HFF-Myc (cell line): ENCODE results near the gene ZCCHC24.

Experiments used
- DNase-seq: peaks from one replicate; pipeline ENCODE4 v3.0.0-alpha.2; 2011; ENCODE audit warnings: low read depth; ENCODE audit errors: extremely low read depth
- H3K4me3 ChIP-seq: replicated peaks from 2 replicates; pipeline ENCODE4 v1.5.1; 2011; ENCODE audit warnings: low read depth, mild to moderate bottlenecking, control low read depth, low read length
- CTCF ChIP-seq: IDR thresholded peaks from 2 replicates; pipeline ENCODE4 v1.5.1; 2012; ENCODE audit warnings: mild to moderate bottlenecking, low read depth, low read length, control low read depth; ENCODE audit errors: missing control alignments

ZCCHC24 gene

GRCh38 chr10:79399223-79399831 is 46.1 kb downstream of the ZCCHC24 start:
- H3K4me3 ChIP-seq: peak overlapping the region; percentile 25
- peak; percentile 92 for DNase-seq
- TF ChIP-seq CTCF: no peak

DNA sequence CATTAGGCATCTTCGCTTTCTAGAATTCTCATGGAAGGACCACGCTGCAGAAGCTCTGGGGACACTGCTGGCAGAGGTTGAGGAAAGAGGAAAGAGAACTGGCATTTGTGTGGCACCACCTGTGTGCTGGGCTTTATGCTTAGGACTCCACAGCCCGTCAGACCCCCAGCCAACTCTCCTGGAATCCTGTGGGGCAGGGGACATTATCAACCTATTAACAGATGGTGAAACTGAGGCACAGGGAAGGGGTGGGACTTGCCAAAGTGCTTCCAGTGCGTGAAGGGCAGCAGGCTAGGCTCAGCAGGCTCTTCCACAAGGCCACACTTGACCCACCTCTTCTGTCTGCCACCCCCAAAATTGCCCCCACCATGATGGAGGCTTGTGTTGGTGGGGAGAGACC is 46.8 kb downstream of the ZCCHC24 start:
- H3K4me3 ChIP-seq: peak overlapping the region; percentile 20; the same call in 1 of the 2 replicates
- DNase-seq: no peak
- no peak for TF ChIP-seq CTCF

DNA sequence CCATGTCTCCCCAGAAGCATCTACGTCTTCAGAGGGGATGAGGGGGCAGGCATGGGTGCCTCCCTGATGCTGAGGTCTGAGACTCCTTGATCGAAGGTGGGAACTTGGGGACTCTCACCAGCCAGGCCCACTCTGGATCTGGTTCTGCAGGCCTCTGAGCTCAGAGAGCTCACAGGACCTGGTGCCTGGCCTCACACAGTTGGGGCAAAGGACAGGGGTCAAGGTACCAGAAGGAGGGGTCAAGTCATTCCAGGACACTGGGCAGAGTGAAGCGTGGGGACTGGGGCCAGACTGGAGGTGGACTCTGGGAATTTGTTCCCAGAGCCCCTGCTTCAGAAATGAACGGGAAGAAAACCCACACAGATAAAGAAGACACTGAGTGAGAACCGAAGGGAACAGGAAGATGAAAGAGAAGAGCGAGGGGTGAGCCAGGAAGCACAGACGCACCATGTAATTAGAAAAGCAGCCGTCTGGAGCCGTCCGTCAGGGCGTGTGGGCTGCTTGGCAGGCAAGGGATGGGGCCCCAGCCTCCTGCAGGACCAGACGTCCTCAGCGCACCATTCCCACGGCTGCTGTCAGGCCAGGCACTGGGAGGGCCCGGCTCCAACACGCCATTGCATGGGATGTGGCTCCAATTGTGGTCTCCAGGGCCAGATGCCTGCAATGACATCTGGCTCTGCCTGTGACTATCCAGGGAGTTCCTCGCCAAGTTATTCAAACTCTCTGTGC is 47.7 kb downstream of the ZCCHC24 start:
- H3K4me3 ChIP-seq: no peak overlapping the region
- no peak for DNase-seq
- TF ChIP-seq CTCF: no peak

GRCh38 chr10:79397051-79397450 is 48.4 kb downstream of the ZCCHC24 start:
- TF ChIP-seq CTCF: no peak
- no peak for DNase-seq
- no peak overlapping the region for H3K4me3 ChIP-seq

DNA sequence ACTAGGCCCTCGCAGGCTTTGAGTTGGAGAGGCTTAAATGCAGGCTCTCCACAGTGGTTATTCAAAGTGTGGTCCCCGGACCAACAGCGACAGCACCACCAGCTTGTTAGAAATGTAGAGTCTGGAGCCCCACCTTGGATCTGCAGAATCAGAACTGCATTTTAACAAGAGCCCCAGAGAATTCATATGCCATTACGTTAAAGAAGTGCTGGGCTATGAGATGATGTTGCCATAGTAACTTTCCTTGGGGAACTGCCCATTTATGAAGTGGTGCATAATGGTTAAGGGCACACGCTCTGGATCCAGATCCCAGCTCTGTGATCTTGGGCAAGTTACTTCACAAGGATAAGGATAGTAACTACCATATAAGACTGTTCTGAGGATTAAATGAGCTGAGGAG is 48.9 kb downstream of the ZCCHC24 start:
- no peak for DNase-seq
- no peak overlapping the region for H3K4me3 ChIP-seq
- TF ChIP-seq CTCF: no peak

GRCh38 chr10:79394664-79395063 is 50.8 kb downstream of the ZCCHC24 start:
- TF ChIP-seq CTCF: no peak
- H3K4me3 ChIP-seq: no peak overlapping the region
- DNase-seq: no peak
